Stromal cell of bone marrow (primary cell): Measurements from ENCODE around the gene CLSTN3.

Experiments
- DNase-seq: peaks from one replicate; pipeline ENCODE4 v3.0.0-alpha.2; 2012; ENCODE audit warnings: low read depth

CLSTN3 gene

GRCh38 chr12:7190268-7191055 lies 60.3 kb downstream of the CLSTN3 start:
- DNase-seq = no peak

GRCh38 chr12:7193674-7194073 lies 63.5 kb downstream of the CLSTN3 start:
- no peak for DNase-seq

- DNase-seq = no peak
Observed at GRCh38 chr12:7197841-7198240, 67.7 kb downstream of the CLSTN3 start.

GRCh38 chr12:7203109-7203508 lies 72.9 kb downstream of the CLSTN3 start:
- no peak for DNase-seq

- no peak for DNase-seq
Observed at GRCh38 chr12:7205091-7205490, 74.9 kb downstream of the CLSTN3 start.

DNA sequence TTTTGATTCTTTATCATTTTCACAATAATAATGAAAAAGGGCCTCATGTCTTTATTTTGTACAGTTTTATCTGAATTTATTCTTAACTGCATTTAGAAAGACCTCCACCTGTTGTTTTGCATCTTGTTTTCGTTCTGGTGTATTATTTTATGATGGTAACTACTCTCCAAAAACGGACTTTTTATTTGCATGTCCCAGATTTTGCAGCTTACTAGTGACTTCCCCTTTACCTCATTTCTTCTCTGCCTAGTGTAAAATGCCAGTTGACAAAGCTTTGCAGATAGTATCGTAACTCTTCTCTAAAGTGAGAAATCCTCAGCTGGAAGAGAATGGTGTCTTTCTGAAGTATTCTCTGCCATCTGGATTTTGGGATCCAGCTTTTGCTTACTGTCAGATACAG lies 76.5 kb downstream of the CLSTN3 start:
- no peak for DNase-seq

GRCh38 chr12:7207866-7208625 lies 77.9 kb downstream of the CLSTN3 start:
- DNase-seq = no peak
